NAMALWA (cell line): ENCODE results near the gene LSM14B.
A peak's percentile ranks its signal among the peaks of the same experiment; 100 is the strongest.

Source experiments
- DNase-seq: peaks from one replicate; pipeline ENCODE4 v3.0.0-alpha.2; 2015; ENCODE audit warnings: low spot score

The LSM14B gene

DNA sequence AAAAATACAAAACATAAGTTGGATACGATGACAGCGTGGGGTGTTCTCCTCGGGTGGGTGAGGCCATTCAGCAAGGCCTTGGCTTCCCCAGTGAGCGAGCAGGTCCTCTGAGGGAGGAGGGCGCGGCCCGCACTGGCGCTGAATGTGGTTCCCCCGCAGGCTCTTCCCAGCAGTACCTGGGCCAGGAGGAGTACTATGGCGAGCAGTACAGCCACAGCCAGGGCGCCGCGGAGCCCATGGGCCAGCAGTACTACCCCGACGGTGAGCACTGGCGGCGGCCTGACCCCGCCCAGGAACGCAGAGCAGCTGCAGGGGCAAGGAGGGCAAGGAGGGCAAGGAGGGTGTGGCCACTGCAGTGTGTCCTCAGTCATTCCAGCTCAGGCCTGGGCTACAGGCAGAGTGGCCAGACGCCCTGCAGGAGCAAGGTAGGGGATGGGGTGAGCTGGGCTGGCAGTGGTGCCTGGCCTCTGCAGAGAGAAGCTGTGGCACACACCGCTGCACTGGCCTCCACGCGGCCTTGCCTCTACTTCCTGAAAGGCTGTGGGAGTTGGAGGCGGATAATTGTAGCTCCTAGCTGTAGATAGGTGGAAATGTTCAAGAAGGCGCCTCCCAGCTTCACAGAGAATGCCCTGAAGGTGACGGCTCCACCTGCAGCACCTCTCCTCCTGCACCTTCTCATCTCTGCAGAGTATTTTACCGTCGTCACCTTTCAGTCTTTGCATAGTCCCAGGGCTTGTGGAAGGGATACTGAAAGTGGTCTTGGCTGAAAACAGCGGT lies 41.9 kb downstream of the LSM14B start:
- DNase-seq: no peak

DNA sequence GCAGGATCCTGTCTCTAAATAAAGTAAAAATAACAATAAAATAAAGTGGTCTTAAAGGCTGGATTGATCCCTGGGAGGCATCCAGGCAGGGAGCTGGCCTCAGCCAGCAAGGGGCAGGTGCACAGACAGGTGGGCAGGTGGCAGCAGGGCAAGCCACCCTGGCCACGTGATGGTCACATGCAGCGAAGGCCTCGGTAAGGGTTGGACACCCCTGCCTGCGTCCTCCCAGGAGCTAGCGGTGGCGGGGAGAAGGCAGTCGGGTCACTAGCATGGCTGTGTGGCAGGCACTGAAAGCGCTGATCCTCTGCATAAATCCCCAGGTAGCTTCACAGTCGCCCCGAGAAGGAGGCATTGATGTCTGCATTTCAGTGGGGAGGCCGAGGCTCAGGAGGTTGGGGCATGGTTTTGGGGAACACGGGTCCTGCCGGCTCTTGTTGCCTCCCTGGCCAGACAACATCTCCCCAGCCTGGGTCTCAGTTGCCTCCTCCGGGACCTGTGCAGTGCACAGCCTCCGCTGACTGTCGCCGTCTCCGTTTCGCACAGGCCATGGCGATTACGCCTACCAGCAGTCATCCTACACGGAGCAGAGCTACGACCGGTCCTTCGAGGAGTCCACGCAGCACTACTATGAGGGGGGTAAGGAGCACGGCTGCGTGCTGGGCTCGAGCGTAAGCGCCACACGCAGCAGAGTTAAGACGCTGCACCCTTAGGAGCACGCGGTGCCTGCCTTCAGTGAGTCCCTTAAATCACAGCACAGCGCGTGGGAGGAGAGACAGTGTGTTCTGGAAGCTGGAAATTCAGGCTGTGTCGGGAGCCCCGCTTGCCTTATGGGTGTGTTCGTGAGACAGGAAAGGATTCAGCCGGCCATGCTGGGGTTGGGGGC lies 42.8 kb downstream of the LSM14B start:
- DNase-seq: no peak

DNA sequence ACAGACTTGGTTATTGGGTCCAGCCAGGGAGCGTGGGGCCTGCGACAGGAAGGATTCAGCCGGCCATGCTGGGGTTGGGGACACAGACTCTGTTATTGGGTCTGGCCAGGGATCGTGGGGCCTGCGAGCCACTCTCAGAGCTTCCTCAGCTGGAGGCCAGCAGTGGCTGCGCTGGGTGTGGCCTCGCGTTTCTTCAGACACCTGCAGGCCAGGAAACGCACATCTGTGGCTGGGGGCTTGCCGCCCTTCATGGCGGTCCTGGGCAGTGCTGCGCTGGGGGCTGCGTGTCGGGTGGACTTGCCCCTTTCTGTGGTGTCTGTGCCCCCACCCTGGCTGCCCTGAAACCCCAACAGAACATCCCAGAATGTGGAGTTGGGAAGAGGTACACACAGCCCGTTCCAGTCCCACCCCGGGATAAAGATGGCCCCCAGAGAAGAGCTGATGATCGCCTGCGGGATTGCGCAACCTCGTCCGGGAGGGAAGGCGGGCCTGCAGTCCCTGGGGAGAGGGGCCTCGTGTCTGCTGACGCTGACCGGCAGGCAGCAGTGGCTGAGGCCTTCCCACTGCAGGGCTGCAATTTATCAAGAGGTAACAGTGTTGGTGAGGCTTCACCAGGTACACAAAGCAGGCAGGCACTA lies 43.6 kb downstream of the LSM14B start:
- no peak for DNase-seq

- DNase-seq: no peak
Observed at GRCh38 chr20:62167474-62167873, 45.2 kb downstream of the LSM14B start.

DNA sequence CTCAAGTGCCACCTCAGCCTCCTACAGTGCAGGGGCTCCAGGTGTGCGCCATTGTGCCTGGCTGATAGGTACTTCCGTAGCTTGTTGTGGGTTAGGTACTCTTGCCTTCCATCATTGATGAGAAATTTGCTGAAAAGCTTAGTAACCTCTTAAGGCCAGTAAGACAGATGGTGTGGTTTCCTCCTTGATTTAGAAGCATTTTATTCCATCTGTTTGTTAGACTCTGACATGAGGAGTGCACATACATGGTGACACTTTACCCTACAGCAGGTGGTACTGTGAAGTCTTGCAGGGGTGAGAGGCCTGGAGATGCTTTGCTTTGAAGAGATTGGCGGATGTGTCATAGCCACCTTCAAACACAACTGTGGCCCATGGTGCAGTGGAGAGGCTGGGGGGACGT lies 45.8 kb downstream of the LSM14B start:
- DNase-seq: no peak

- no peak for DNase-seq
Observed at GRCh38 chr20:62168890-62169435, 46.7 kb downstream of the LSM14B start.

DNA sequence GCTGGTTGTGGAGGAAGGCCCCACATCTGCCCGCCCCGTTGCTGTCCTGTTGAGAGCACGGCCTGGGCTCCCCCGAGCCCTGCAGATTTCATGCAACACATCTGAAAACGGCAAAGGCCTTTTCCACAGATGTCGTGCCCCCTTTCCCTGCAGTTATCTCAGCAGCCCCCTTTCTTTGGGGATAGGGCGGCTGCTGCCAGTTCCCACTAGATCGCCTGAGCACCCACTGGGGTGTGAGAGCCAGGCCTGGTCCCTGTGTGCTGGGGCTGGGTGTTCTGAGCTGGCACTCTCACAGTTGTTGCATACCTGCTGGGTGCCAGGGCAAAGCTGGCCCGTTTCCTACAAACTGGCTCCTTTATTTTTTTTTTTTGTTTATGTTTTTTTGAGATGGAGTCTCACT lies 48.3 kb downstream of the LSM14B start:
- DNase-seq: no peak

DNA sequence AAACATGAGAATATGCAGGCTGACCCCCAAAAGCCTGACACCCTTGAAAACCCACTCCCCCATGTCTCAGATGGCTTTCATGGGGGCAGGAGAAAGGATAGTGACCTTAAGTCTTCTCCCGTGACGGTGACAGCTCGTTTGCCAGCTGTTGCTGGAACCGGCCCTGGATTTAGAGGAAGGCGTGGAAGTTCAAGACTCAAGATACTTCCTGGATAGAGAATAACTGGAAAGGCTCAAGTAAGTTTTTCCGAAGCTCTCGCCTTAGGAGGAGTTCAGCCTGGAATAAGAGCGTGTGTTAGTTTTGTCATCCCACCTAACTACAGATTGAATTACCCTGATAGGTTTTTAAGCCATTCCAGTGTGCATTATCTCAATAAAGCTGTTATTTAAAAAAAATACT lies 49.0 kb downstream of the LSM14B start:
- no peak for DNase-seq

GRCh38 chr20:62172666-62173065 lies 50.4 kb downstream of the LSM14B start:
- no peak for DNase-seq

DNA sequence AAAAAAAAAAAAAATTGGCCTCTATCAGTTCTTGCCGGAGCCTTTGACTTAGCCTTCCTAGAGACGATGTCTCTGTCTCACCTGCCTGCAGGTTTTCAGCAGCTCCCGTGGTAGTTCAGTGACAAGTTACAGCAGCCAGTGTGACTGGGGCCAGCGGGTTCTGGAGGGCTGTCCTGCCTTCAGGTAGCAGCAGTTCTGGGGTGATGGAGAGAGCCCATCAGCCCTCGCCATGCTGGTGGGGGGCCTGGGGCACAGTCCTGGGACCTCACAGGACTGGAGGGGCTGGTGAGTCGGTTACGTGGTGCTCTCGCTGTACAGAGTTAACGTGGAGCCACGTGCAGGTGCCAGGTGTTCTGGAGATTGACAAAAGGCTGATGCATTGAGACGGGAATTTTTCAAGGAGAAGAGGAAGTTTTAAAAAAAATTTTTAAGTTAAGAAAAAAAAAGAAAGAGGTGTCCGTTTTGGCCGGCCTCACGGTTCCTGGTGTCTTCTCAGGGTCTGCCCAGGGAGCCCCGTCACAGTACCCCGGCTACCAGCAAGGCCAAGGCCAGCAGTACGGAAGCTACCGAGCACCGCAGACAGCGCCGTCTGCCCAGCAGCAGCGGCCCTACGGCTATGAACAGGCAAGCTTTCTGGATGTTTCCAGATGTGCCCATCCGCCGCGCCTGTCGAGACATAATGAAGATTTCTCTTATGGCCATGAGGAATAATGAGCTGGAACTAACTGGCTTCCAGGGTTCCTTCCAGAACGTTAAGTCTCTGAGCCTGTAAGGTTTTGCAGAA lies 51.9 kb downstream of the LSM14B start:
- no peak for DNase-seq

GRCh38 chr20:62174870-62175624 lies 52.8 kb downstream of the LSM14B start:
- no peak for DNase-seq

DNA sequence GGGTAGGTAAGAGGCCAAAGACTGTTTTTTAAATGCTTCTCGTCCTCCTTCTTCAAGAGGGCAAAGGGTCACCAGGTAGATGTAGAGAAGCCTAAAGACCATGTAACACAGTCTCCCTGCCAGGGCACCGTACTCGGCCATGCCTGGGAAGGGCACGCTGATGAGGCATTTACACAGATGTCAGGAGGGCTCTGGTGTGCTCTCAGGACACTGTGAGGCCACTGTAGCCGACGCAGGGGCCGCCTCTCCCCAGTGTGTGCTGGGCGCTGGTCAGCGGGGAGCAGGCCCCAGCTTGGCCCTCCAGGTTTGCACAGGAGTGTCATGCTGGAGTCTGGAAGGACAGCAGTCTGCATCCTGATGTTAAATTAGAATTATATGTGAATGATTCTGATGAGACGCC lies 53.4 kb downstream of the LSM14B start:
- DNase-seq: no peak

- DNase-seq: no peak
Observed at GRCh38 chr20:62176866-62177265, 54.6 kb downstream of the LSM14B start.

- DNase-seq: no peak
Observed at GRCh38 chr20:62177307-62177706, 55.0 kb downstream of the LSM14B start.

GRCh38 chr20:62178316-62179161 lies 56.3 kb downstream of the LSM14B start:
- no peak for DNase-seq

DNA sequence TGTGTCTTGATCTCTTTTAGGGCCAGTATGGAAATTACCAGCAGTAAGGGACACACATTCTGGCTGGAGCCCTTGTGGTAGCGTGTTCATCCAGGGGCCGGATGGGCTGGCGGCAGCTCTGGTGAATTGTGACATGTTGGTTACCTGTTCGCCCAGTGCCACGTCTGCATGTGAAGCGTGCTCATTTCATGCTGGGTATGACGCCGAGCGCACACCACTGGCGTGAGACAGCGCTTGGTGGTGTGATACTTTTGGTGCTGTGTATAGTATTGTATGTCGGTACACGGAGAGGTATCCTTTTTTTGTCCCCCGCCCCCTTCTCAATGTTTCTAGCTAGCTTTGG lies 56.9 kb downstream of the LSM14B start:
- DNase-seq: no peak

GRCh38 chr20:62181808-62182207 lies 59.5 kb downstream of the LSM14B start:
- DNase-seq: peak; percentile 51

DNA sequence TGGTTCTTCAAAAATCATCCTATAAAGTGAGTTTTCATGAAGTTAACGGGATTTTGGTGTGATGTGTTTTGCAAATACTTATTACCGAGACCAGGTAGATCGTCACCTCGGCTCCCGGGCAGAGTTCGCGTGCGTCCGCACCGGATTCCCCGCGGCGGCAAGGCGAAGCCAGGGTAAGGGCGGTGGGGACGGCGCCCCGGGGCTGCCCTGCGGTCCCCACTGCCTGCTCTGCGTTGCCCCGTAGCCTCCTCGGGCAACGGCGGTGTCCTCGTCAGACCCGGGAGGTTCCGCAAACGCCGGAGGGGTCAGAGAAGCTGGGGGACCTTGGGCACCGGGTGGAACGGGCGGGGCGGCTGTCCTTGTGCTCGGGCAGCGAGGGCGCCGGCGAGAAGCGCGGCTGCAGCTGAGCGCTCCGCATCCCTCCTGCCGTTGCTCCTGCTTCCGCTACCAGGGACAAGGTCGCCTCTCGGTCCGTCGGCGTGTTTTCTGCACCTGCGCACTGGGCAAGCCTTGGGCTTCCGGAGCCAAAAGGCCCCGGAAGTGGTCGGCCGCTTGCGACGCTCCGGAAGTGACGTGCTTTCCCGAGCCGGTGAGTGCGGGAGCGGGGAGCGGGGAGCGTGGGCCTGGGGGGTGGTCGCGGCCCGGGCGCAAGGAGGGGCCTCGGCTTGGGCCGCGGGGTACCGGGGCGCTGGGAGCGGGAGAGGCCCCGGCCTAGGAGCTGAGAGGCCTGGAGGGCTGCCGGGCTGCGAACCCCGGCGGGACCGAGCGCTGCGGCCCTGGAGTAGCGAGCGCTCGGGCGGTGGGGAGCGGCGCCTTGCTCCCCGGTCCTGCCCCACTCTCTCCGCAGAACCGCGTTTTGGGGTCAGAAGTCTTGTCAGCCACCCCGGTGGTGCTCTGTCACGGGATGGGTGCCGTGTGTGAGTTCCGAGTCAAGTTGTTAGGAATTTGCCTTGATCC lies 60.5 kb downstream of the LSM14B start, which contains the start of gene MTG2:
MTG2 (plus strand) TSS at position 560 of the 957 bp plus-strand sequence. CDS start 10,393 bp downstream, outside the sequence.
- peak; percentile 98 for DNase-seq
